Coronary artery (tissue), 2 donors: ENCODE results near the gene UBA6.

Source experiments
- DNase-seq: peaks from one replicate; pipeline ENCODE4 v3.0.0-alpha.2; 2017; ENCODE audit warnings: low spot score
- H3K27ac ChIP-seq, 2 donors: fragments of 200-600 bp; sonication (generic); one replicate each; pipeline ENCODE4 v1.5.1; 2016 to 2019
- H3K4me3 ChIP-seq: fragments of 200-600 bp; sonication (generic); 2 replicates; pipeline ENCODE4 v1.5.1; 2016; ENCODE audit warnings: mild to moderate bottlenecking, moderate library complexity
- CTCF ChIP-seq: fragments of 200-600 bp; sonication (generic); IDR thresholded peaks from one replicate; pipeline ENCODE4 v1.5.1; 2019; ENCODE audit warnings: antibody characterized with exemption

The UBA6 gene

GRCh38 chr4:67723341-67723740, 22.4 kb upstream of the UBA6 start:
- no peak overlapping the region for H3K27ac ChIP-seq
- no peak overlapping the region for H3K4me3 ChIP-seq
- no peak for DNase-seq
- no peak for TF ChIP-seq CTCF

GRCh38 chr4:67721770-67722597, 21.0 kb upstream of the UBA6 start:
- no peak for DNase-seq
- Histone ChIP-seq H3K4me3 (no peak overlapping the region), H3K27ac (no peak overlapping the region)
- TF ChIP-seq CTCF = no peak

- no peak overlapping the region for H3K4me3 ChIP-seq
- DNase-seq = no peak
- no peak for TF ChIP-seq CTCF
- H3K27ac ChIP-seq = no peak overlapping the region
These were observed 20.4 kb upstream of the UBA6 start for GRCh38 chr4:67721315-67721769.

GRCh38 chr4:67719953-67720617, 19.1 kb upstream of the UBA6 start:
- no peak overlapping the region for H3K27ac ChIP-seq
- no peak for DNase-seq

GRCh38 chr4:67718848-67719247, 17.9 kb upstream of the UBA6 start:
- Histone ChIP-seq H3K4me3 (no peak overlapping the region), H3K27ac (no peak overlapping the region)
- DNase-seq = no peak
- TF ChIP-seq CTCF = no peak

More at GRCh38 chr4:67719953-67720617, 19.1 kb upstream of the UBA6 start:
- no peak overlapping the region for H3K4me3 ChIP-seq
- no peak for TF ChIP-seq CTCF

GRCh38 chr4:67717586-67717985, 16.6 kb upstream of the UBA6 start:
- H3K4me3 ChIP-seq = no peak overlapping the region
- DNase-seq = no peak
- no peak for TF ChIP-seq CTCF
- H3K27ac ChIP-seq = no peak overlapping the region
